GM21576 (cell line): ENCODE measurements around the gene CFAP54.

Source experiments
- ATAC-seq: cut with Tn5 transposase; IDR thresholded peaks from one replicate; pipeline ENCODE4 v1.9.1; 2021; ENCODE audit warnings: mild to moderate bottlenecking, moderate library complexity; ENCODE audit not compliant: unreplicated experiment

The CFAP54 gene

GRCh38 chr12:96729886-96730285 lies 240.5 kb downstream of the CFAP54 start:
- ATAC-seq = no peak

- ATAC-seq = no peak
Observed at GRCh38 chr12:96743606-96744005, 254.2 kb downstream of the CFAP54 start.

- ATAC-seq = no peak
Observed at GRCh38 chr12:96749999-96750398, 260.6 kb downstream of the CFAP54 start.

- ATAC-seq = no peak
Observed at GRCh38 chr12:96751626-96752025, 262.2 kb downstream of the CFAP54 start.

- no peak for ATAC-seq
Observed at GRCh38 chr12:96752211-96752610, 262.8 kb downstream of the CFAP54 start.

- no peak for ATAC-seq
Observed at GRCh38 chr12:96766232-96766631, 276.9 kb downstream of the CFAP54 start.

GRCh38 chr12:96769400-96769799 lies 280.0 kb downstream of the CFAP54 start:
- no peak for ATAC-seq

GRCh38 chr12:96770219-96771102 lies 281.1 kb downstream of the CFAP54 start:
- ATAC-seq = no peak

- no peak for ATAC-seq
Observed at GRCh38 chr12:96773031-96773430, 283.7 kb downstream of the CFAP54 start.

GRCh38 chr12:96774496-96775256 lies 285.3 kb downstream of the CFAP54 start:
- no peak for ATAC-seq

GRCh38 chr12:96776908-96777307 lies 287.5 kb downstream of the CFAP54 start:
- ATAC-seq = no peak

- ATAC-seq = no peak
Observed at GRCh38 chr12:96780330-96780729, 291.0 kb downstream of the CFAP54 start.

- ATAC-seq = no peak
Observed at GRCh38 chr12:96786791-96787190, 297.4 kb downstream of the CFAP54 start.

- no peak for ATAC-seq
Observed at GRCh38 chr12:96803969-96804368, 314.6 kb downstream of the CFAP54 start.

- no peak for ATAC-seq
Observed at GRCh38 chr12:96806272-96806671, 316.9 kb downstream of the CFAP54 start.

GRCh38 chr12:96807741-96808140 lies 318.4 kb downstream of the CFAP54 start:
- ATAC-seq = no peak

GRCh38 chr12:96808587-96808986 lies 319.2 kb downstream of the CFAP54 start:
- no peak for ATAC-seq

- no peak for ATAC-seq
Observed at GRCh38 chr12:96809522-96809921, 320.1 kb downstream of the CFAP54 start.

GRCh38 chr12:96810057-96810456 lies 320.7 kb downstream of the CFAP54 start:
- ATAC-seq = no peak

- no peak for ATAC-seq
Observed at GRCh38 chr12:96810477-96810876, 321.1 kb downstream of the CFAP54 start.

- no peak for ATAC-seq
Observed at GRCh38 chr12:96811083-96811482, 321.7 kb downstream of the CFAP54 start.

- no peak for ATAC-seq
Observed at GRCh38 chr12:96812153-96812552, 322.8 kb downstream of the CFAP54 start.
